GM18868 (cell line): ENCODE data around the gene PSMA6.

Source experiments
- ATAC-seq: cut with Tn5 transposase; IDR thresholded peaks from one replicate; pipeline ENCODE4 v1.9.1; 2021; ENCODE audit warnings: mild to moderate bottlenecking, moderate library complexity; ENCODE audit not compliant: unreplicated experiment

The PSMA6 gene

DNA sequence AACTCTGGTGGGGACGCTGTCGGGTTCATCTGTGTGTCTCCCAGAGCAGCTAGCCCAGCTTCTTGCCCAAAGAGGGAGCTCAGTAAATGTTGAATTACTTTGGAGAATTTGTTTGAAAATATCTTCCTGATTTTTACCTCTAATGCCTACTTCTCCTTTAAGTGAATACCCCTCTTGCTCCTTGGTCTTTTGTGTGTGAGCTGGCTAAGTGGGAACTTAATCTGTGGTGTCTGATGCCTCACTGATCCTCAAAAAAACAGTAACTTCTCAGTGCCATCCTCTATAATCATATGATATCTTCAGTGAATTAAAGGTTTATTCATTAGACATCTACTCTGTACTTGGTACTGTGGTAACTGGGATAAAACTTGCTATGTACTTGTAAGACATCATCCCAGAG lies 7.7 kb upstream of the PSMA6 start:
- ATAC-seq, result no peak

DNA sequence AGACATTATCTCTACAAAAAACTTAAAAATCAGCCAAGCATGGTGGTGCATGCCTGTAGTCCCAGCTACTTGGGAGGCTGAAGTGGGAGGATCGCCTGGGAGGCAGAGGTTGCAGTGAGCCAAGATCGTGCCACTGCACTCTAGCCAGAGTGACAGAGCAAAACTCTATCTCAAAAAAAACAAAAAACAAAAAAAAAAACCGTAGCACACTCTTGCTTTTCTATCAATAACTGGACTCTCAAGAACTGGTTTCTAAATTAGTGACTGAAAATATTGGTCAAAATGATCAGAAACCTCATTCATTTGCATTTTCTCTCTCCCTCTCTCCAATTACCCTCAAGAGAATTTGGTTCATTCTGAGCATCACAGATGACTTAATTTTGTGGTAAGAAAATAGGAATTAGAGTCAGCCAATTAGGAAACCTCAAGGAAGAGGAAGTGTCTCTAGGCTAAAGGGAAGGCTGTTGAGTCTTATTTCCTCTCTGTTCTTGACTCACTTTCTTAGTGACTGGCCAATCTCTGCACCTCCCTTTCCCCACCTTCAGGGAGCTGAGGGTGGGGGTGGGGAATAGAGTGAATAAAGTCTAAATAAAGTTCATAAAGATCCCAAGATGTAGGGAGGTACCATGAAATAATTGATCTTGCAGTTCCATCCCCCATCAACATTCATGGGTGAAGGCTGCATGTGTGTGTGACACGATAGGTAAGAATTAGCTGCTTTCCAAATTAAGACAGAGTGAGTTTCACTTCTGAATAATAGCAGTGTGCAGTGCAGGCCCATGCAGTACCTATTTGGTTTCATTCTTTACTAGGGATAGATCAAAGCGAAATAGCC lies 6.8 kb upstream of the PSMA6 start:
- peak; percentile 70 for ATAC-seq

DNA sequence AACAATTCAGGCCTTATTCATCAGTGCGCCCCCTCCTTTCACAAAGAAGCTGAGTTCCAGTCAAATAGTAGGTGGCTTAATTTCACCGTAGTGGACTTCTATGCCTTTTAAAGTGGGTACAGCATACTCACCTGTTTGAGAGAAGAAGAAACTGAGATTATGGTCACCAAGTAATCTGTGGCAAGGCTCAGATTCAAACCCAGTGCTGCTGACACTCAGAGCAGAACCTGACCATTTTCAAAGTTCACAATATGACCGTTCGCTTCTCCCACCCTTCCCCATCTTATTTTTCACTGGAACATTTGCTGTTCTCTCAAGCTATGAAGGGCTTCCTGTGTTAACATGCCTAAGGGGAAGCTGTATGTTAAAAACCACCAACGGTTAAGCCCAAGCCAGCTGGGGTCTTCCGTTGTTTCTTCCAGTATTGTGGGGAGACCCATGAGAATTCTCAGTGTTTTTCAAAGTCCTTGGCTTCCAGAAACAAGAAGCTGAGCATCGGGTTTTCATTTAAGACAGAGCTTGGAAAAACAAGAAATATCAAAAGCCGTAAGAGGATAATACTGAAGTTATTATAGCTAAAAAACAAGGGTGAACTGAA lies 6.1 kb upstream of the PSMA6 start:
- ATAC-seq, result no peak

DNA sequence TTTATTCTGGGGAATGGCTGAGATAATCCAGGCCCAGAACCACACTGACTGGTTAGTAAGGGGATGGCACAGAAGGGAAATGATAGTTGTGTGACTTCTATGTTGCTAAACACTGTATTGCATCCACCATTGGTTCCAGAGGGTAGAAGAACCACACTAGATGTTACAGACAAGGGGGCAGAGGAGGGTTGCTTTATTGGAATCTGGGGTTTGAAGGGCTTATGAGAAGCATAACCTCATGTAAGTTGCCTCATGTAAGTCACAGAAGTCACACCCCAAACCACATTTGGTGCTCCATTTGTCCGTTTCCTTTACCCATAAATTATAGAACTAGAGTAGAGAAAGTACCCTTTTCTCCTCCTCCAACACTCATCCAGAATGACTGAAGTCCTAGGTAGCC lies 5.5 kb upstream of the PSMA6 start:
- no peak for ATAC-seq

DNA sequence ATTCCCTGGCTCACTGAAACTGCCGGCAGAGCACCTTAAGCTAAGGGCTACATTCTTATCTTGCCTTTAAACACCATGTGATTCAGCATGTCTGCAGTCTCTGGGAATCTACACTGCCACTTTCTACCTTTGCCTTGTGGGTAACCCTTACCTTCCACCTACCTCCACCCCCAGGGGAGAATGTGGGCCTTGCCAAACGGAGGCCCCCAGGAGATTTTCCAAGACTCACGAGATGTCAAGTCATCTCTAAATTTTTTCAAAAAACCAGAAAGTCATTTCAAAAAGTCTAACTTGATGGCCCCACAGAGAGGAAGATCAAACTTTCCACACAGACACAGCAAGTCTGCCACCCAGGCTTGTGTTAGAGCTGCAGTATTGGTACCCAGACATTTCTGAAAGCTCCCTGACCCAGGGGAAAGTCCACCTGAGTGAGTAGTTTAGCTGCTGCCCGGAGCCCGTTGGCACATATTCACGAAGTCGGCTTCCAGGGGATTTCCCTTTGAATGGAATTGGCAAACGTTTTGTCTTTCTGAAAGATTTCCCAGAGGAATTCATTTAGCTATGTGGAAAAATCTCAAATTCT lies 4.7 kb upstream of the PSMA6 start:
- peak; percentile 20 for ATAC-seq

DNA sequence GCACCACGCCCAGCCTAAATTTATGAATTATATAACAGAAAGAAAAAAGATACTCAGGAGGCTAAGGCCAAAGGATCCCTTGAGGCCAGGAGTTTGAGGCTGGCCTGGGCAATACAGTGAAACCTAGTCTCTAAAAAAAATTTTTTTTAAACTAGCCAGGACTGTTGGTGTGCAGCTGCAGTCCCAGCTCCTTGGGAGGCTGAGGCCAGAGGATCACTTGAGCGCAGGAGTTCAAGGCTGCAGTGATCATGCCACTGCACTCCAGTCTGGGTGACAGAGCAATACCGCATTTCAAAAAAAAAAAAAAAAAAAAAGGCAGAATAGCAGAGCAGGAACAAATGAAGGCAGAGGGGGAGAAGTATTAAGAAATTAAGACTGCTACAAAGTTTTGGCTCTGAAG lies 2.6 kb upstream of the PSMA6 start:
- no peak for ATAC-seq

DNA sequence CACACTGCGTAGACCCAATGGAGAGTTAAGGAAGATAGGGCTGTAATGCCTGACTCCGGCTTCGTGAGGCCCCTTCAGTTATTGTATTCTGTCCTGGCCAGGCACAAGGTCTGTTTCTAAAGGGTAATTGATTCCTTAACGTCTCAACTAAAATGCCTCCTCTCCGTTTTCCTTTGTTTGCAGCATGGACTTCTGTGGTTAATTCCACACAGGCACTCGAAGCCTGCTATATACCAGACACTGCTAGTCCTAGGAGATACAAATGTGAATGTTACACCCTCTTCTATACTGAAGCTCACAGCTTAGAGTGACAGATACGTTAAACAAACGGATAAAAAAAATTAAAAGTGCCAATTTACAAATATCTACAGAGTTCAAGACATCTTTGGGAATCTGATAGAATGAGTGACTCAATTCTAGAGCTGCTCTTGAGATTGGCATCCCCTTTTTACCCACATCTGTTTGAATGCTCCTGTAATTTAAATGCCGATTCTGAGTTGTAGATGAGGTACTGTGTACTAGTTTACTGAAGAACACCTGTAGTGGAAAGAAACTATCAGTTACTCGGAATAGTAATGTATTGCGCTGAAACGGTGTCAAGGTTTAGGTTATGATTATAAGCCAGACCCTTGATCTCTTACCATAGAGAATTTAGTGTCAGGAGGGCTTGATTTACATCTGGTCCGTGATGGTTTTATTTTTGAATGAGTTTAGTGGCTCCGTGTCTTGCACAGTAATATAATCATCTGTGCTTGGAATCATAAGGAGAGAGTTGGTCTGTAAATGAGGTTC lies 784 bp downstream of the PSMA6 start:
- peak; percentile 1 for ATAC-seq

DNA sequence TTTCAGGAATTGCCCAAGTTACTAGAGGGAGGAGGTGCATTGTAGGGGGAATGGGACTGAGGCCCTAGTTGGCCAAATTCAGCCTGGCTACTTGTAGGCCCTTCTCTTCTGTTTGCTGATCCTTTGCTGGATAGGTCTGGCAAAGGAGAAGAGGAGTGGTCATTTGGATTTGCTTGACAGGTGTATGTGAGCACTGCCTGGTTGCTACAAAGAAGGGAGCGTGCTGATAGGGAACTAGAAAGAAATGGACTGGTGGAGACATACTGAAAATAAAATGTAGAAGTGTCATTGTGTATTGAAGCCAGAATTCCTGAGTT lies 3.6 kb downstream of the PSMA6 start:
- no peak for ATAC-seq

DNA sequence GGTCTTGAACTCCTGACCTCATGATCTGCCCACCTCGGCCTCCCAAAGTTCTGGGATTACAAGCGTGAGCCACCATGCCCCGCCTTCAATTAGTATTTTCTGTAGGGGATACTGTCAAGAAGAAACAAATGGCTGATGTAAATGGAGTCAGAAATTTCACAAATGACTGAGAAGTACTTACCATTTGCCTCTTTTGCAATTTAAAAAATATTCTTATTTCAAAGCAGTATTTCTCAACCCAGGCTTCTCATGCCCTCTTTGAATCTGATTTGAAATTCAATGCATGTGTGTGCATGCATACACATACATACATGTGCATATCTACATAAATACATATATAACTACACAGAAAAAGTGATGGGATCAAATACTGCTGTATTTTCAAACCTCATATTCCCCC lies 4.4 kb downstream of the PSMA6 start:
- no peak for ATAC-seq

DNA sequence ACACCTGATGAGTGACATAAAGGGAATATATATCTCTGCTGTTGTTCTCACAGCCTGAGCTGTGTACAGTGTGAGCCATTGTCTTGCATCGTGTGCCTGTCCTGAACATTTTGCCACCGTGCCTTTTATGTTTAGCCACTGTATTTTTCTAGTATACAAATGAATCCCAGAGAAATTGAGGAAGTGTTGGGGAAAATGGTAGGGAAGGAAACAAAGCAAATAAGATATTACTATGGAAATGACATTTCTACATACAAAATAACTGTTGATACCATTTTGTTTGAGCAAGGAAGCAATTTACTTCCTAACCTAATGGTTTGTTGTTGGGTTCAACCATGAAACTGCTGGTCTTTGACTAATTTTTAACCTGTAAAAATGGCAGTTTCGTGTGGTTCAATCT lies 5.5 kb downstream of the PSMA6 start:
- no peak for ATAC-seq

DNA sequence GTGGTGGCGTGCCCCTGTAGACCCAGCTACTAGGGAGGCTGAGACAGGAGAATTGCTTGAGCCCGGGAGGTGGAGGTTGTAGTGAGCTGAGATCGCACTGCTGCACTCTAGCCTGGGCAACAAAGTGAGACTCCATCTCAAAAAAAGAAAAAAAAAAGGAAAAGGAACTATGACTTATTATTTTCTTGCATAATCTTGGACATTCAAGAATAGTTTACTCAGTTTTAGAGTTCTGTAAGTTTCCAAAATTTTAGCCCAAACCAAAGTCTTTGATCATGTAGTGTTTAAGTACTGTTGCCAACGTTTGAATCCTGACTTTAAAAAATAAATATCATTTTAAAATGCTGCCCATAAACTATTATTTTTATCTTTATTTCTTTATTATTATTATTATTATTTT lies 6.2 kb downstream of the PSMA6 start:
- ATAC-seq, result no peak

DNA sequence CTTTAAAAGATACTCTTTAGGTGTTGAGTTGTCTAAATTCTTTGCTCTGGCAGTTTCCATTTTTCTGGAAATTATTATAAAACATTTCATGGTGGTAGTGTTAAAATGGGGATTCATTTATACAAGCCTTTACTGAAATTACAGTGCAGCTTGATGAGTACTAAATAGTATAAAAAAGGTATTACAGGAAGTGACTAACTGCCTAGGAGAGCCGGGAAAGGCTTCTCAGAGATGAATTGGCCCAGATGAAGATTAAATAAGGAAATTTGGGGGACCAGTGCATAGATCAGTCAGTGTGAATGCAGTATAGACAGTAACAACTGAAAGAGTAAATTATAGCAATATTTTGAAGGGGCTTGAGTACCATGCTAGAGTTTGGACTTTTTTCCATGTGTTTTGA lies 7.5 kb downstream of the PSMA6 start:
- ATAC-seq, result no peak

DNA sequence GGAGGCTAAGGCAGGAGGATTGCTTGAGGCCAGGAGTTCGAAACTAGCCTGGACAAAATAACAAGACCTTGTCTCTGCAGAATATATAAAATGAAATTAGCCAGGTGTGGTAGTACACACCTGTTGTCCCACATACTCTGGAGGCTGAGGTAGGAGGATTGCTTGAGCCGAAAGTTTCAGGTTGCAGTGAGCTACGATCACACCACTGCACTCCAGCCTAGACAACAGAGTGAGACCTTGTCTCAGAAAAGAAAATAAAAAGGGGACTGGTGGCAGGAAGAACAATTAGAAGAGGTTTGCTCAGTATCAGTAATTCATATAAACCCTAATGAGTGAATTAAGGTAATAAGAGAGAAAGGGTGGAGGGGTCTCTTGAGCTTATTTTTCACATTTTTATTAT lies 8.0 kb downstream of the PSMA6 start:
- ATAC-seq, result no peak

DNA sequence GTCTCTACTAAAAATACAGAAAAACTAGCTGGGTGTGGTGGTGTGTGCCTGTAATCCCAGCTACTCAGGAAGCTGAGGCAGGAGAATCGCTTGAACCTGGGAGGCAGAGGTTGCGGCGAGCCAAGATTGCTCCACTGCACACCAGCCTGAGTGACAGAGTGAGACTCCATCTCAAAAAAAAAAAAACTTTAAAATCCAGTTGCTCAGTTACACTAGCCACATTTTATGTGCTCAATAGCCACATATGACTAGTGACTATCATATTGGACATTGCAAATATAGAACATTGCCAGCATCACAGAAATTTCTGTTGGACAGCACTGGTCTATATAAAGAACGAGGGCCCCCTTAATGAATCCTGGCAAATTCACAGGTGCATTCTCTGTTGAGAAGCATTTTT lies 9.2 kb downstream of the PSMA6 start:
- ATAC-seq, result peak; percentile 50

DNA sequence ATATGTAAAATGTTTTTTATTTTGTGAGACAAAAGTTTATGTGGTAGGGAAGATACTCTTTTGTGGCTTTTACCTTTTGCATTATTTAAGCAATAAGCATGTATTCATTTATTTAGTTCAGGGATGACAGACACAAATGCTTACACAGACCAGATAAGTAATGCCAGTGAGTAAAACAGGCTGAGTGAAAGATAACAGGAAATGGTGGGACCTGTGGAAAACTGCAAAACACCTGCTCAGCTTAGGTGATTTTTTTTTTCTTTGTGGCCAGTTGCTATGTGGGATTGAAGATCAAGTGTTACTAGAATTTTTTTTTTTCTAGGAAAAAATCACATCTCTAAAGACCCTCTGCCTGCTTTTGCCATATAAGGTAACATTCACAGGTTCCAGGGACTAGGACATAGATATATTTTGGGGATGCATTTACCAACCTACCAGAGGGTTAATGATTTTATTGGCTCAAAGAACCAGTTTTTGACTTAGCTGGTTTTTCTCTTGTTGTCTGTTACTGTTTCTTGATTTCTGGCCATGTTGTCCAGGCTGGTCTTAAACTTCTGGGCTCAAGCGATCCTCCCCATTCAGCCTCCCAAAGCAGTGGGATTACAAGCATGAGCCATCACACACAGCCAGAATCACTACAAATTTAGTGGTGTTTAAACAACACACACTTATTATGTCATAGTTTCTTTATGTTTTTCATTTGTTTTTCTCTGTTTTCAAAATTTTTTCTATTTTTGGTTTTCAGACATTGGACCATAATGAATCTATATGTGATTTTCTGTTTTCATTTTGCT lies 9.8 kb downstream of the PSMA6 start:
- ATAC-seq, result no peak

DNA sequence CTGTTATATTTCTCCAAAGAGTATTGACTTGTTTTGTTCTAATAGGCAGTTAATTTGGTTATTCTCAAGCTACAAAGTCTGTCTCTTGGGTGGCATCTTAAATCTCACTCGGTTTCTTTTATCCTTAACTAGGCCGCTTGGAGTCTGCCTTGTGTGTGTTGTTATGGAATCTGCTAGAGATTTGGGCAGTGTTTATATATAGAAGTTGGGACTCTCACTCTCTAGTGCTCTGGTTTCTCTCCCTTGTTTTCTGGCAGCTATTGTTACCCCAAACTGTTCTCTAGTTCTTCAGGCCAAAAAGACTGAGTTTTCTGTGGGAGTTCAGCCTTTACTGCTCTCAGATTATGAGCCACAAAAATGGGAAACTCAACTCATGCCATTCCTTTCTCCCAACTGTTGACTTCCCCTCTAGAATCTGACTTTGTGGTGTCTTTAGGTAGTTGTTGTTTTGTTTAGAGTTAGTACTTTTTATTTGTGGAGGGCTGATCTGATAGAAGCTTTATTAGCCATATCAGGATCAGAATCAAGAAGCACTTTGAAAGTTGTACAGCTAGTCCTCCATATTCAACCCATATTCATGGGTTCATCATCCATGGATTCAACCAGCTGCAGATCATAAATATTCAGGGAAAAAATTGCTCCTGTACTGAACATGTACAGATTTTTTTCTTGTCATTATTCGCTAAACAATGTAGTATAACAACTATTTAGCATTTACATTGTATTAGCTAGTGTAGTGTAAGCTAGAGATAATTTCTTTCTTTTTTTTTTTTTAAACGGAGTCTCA lies 11.2 kb downstream of the PSMA6 start:
- ATAC-seq, result no peak

DNA sequence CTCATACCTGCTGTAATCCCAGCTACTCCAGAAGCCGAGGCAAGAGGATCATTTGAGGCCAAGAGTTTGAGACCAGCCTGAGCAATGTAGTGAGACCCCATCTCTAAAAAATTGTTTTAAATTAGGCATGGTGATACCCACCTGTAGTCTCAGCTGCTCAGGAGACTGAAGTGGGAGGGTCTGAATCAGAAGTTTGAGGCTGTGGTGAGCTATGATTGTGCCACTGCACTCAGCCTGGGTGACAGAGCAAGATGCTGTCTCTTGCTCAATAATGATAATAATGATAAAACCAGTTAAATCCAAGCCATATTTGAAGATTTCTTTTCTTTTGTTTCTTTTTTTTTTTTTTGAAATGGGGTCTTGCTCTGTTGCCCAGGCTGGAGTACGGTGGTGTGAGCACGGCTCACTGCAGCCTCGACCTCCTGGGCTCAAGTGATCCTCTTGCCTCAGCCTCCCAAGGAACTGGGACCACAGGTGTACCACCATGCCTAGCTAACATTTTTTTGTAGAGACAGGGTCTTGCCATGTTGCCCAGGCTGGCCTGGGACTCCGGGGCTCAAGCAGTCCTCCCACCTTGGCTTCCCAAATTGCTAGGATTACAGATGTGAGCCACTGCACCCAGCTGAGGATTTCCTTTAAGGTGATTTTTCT lies 12.8 kb downstream of the PSMA6 start:
- ATAC-seq, result no peak

DNA sequence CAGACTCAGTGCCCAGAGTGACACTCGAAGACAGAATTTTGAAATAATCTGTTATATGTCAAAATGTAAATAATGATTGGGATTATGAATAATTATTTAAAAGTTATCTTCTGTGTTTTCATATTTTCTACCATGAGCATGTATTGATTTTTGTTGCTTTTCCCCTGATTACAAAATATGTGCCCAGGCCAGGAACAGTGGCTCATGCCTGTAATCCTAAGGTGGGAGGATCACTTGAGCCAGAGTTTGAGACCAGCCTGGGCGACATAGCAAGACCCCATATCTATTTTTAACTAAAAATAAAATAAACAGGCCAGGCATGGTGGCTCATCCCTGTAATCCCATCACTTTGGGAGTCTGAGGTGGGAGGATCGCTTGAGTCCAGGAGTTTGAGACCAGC lies 13.5 kb downstream of the PSMA6 start:
- no peak for ATAC-seq

DNA sequence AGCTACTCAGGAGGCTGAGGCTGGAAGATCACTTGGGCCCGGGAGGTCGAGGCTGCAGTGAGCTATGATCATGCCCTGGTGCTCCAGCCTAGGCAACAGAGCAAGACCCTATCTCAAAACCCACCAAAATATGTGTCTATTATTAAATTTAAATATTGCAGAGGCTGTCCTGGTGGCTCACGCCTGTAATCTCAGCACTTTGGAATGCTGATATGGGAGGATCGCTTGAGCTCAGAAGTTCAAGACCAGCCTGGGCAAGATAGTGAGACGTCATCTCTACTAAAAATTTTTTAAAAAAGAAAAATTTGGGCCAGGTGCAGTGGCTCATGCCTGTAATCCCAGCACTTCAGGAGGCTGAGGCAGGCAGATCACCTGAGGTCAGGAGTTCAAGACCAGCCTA lies 13.9 kb downstream of the PSMA6 start:
- no peak for ATAC-seq

DNA sequence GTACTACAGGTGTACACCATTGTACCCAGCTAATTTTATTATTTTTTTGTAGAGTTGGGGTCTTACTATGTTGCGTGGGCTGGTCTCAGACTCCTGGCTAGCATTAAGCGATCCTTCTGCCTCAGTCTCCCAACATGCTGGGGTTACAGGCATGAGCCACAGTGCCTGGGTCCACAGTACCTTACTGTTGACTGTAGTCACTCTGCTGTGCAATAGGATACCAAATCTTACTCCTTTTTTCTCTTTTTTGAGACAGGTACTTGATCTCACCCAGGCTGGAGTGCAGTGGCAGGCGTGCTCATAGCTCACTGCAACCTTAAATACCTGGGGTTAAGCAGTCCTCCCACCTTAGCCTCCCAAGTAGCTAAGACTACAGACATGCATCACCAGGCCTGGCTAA lies 25.6 kb downstream of the PSMA6 start:
- no peak for ATAC-seq
